ENCODE measurements around the gene BLTP3A. TPM values are rescaled to one million over a fixed set of nuclear protein-coding genes. Genes with fewer than 3 reads are reported as not detected.
"Not testable (repeated sequence)": the region's sequence is repeated elsewhere in the genome, so short reads cannot be mapped to it uniquely, and the experiment has no call there.

The BLTP3A gene, protein sequence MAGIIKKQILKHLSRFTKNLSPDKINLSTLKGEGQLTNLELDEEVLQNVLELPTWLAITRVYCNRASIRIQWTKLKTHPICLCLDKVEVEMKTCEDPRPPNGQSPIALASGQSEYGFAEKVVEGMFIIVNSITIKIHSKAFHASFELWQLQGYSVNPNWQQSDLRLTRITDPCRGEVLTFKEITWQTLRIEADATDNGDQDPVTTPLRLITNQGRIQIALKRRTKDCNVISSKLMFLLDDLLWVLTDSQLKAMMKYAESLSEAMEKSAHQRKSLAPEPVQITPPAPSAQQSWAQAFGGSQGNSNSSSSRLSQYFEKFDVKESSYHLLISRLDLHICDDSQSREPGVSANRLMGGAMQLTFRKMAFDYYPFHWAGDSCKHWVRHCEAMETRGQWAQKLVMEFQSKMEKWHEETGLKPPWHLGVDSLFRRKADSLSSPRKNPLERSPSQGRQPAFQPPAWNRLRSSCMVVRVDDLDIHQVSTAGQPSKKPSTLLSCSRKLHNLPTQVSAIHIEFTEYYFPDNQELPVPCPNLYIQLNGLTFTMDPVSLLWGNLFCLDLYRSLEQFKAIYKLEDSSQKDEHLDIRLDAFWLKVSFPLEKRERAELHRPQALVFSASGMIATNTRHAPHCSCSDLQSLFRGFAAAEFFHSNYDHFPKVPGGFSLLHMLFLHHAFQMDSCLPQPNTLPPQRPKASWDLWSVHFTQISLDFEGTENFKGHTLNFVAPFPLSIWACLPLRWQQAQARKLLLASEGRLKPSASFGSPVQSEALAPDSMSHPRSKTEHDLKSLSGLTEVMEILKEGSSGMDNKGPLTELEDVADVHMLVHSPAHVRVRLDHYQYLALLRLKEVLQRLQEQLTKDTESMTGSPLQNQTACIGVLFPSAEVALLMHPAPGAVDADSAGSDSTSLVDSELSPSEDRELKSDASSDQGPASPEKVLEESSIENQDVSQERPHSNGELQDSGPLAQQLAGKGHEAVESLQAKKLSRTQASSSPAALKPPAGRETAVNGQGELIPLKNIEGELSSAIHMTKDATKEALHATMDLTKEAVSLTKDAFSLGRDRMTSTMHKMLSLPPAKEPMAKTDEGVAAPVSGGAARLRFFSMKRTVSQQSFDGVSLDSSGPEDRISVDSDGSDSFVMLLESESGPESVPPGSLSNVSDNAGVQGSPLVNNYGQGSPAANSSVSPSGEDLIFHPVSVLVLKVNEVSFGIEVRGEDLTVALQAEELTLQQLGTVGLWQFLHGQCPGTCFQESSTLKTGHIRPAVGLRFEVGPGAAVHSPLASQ (N-terminal part only)
- total RNA-seq (10 to 100 TPM; 10.7 to 12.9 (median 11.9) TPM), polyA plus RNA-seq (1 to 10 TPM in 1 of 2 donors, under 1 TPM in 1; 0.72 to 1.2 TPM), total RNA-seq (47.5 reads per million, percentile 70 among the genes with 10 or more reads in this experiment)

GRCh38 chr6:34791701-34792604 lies at the start of gene BLTP3A:
Gene BLTP3A (plus strand): TSS chr6:34792083. CDS start chr6:34792251, 168 bp downstream.
- ChIA-PET CTCF (interaction anchor here (0.6 to 1.6 kb wide), 7 partner anchors 14 to 1698 kb away, joined by 3 to 6 read pairs (median 3); partner anchors contain the start of genes ANKS1A and SNRPC), POLR2A (interaction anchor here (0.6 to 2.8 kb wide), 16 partner anchors 9 to 1819 kb away, joined by 3 to 27 read pairs (median 5); partner anchors contain the start of genes ANKS1A, ILRUN, RPS10 and SNRPC)
- Histone ChIP-seq H3K4me3 (ENCODE audit: low read length) (peak within 1 kb of the TSS; percentile 100), H3K36me3 (ENCODE audit: control insufficient read depth in 2 of 3, insufficient read depth in 3 of 3, low read length in 3 of 3) (peaks cover 0 to 9% (median 0%) of the 10 kb centered on the region in 3 experiments), H3K27ac (ENCODE audit: low read depth, low read length) (peak within 1 kb of the TSS; percentile 79), H3K9me3 (ENCODE audit: control insufficient read depth in 2 of 3, low read length in 3 of 3) (no peaks in the 10 kb centered on the region), H3K4me1 (ENCODE audit: control insufficient read depth in 2 of 2, insufficient read depth in 2 of 2, low read length in 2 of 2) (peaks cover 8 to 15% of the 10 kb centered on the region in 2 donors), H3K27me3 (ENCODE audit: control insufficient read depth in 2 of 2, insufficient read depth in 2 of 2, low read length in 2 of 2) (no peaks in the 10 kb centered on the region)
- H3K9me3 Mint-ChIP-seq = peaks cover 0 to 2% (median 0%) of the 10 kb centered on the region in 11 donors
- intact Hi-C loops (cut with micrococcal nuclease) = loop anchor here (1.0 to 2.0 kb wide), 5 partner anchors 35 to 555 kb away; partner anchors contain the start of genes SNRPC (in 2 of the 2), TAF11 (in 2 of the 2), ANKS1A (in 1 of the 2) and HMGA1 (in 1 of the 2)
- peak within 1 kb of the TSS; percentile 92 to 100 (median 98) for H3K4me3 Mint-ChIP-seq
- DNase-seq = peak; percentile 60 to 85 (median 73)
- peaks cover 24 to 38% (median 30%) of the 10 kb centered on the region in 7 donors for H3K4me1 Mint-ChIP-seq
- no peaks in the 10 kb centered on the region for H3K27me3 Mint-ChIP-seq
- H3K36me3 Mint-ChIP-seq = peaks cover 0 to 5% (median 0%) of the 10 kb centered on the region in 5 donors
- peak within 1 kb of the TSS; percentile 88 to 97 (median 96) for H3K27ac Mint-ChIP-seq
- ATAC-seq = peak; percentile 97

GRCh38 chr6:34742094-34742493 lies 49.8 kb upstream of the BLTP3A start:
- Histone ChIP-seq H3K36me3 (ENCODE audit: control insufficient read depth in 2 of 3, insufficient read depth in 3 of 3, low read length in 3 of 3) (no peaks in the 10 kb centered on the region), H3K27me3 (ENCODE audit: control insufficient read depth in 2 of 2, insufficient read depth in 2 of 2, low read length in 2 of 2) (no peaks in the 10 kb centered on the region), H3K9me3 (ENCODE audit: control insufficient read depth in 2 of 3, low read length in 3 of 3) (no peaks in the 10 kb centered on the region), H3K4me1 (ENCODE audit: control insufficient read depth in 2 of 2, insufficient read depth in 2 of 2, low read length in 2 of 2) (no peaks in the 10 kb centered on the region), H3K27ac (ENCODE audit: low read depth, low read length) (no peak overlapping the region), H3K4me3 (ENCODE audit: low read length) (no peak overlapping the region)
- peaks cover 0 to 2% (median 0%) of the 10 kb centered on the region in 11 donors for H3K9me3 Mint-ChIP-seq
- DNase-seq (no peak), ATAC-seq (no peak)
- H3K4me1 Mint-ChIP-seq = no peaks in the 10 kb centered on the region
- H3K36me3 Mint-ChIP-seq = no peaks in the 10 kb centered on the region
- H3K27ac Mint-ChIP-seq = no peak overlapping the region
- CTCF ChIA-PET = interaction anchor here (0.6 to 0.7 kb wide), 2 partner anchors 8 to 29 kb away, joined by 7 to 10 read pairs; no protein-coding TSS in a partner anchor
- no peak overlapping the region for H3K4me3 Mint-ChIP-seq
- no peaks in the 10 kb centered on the region for H3K27me3 Mint-ChIP-seq
- intact Hi-C loops (cut with micrococcal nuclease) = no loop called here
- POLR2A ChIA-PET = no interaction called here

DNA sequence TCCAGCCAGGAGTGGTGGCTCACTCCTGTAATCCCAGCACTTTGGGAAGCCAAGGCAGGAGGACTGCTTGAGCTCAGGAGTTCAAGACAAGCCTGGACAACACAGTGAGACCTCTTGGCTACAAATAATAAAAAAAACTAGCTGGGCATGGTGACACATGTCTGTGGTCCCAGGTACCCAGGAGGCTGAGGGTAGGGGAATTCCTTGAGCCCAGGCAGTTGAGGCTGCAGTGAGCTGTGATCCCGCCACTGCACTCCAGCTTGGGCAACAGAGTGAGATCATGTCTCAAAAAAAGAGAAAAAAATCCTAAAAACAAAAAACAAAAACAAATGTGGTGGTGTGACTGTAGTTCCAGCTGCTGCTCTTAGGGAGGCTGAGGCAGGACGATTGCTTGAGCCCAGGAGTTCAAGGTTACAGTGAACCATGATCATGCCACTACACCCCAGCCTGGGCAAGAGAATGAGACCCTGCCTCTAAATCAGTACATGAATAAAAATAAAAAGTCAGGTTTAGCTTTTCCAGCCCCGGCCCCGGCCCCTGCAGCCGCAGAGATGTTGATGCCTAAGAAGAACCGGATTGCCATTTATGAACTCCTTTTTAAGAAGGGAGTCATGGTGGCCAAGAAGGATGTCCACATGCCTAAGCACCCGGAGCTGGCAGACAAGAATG lies 48.1 kb upstream of the BLTP3A start:
- Histone ChIP-seq H3K9me3 (ENCODE audit: control insufficient read depth in 2 of 3, low read length in 3 of 3) (no peaks in the 10 kb centered on the region), H3K27me3 (ENCODE audit: control insufficient read depth in 2 of 2, insufficient read depth in 2 of 2, low read length in 2 of 2) (no peaks in the 10 kb centered on the region), H3K36me3 (ENCODE audit: control insufficient read depth in 2 of 3, insufficient read depth in 3 of 3, low read length in 3 of 3) (no peaks in the 10 kb centered on the region), H3K27ac (ENCODE audit: low read depth, low read length) (no peak overlapping the region), H3K4me1 (ENCODE audit: control insufficient read depth in 2 of 2, insufficient read depth in 2 of 2, low read length in 2 of 2) (no peaks in the 10 kb centered on the region), H3K4me3 (ENCODE audit: low read length) (no peak overlapping the region)
- intact Hi-C loops (cut with micrococcal nuclease) = no loop called here
- no peaks in the 10 kb centered on the region for H3K36me3 Mint-ChIP-seq
- ATAC-seq (no peak), DNase-seq (no peak)
- no peaks in the 10 kb centered on the region for H3K4me1 Mint-ChIP-seq
- ChIA-PET CTCF (no interaction called here), POLR2A (no interaction called here)
- no peaks in the 10 kb centered on the region for H3K9me3 Mint-ChIP-seq
- H3K27me3 Mint-ChIP-seq = no peaks in the 10 kb centered on the region
- no peak overlapping the region for H3K4me3 Mint-ChIP-seq
- H3K27ac Mint-ChIP-seq = no peak overlapping the region

DNA sequence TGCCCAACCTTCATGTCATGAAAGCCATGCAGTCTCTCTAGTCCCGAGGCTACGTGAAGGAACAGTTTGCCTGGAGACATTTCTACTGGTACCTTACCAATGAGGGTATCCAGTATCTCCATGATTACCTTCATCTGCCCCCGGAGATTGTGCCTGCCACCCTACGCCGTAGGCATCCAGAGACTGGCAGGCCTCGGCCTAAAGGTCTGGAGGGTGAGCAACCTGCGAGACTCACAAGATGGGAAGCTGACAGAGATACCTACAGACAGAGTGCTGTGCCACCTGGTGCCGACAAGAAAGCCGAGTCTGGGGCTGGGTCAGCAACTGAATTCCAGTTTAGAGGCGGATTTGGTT lies 47.6 kb upstream of the BLTP3A start:
- POLR2A ChIA-PET; H3K27ac Mint-ChIP-seq; H3K4me3 ChIP-seq (ENCODE audit: low read length); H3K36me3 Mint-ChIP-seq; H3K4me1 ChIP-seq (ENCODE audit: control insufficient read depth in 2 of 2, insufficient read depth in 2 of 2, low read length in 2 of 2); DNase-seq; H3K4me3 Mint-ChIP-seq; ATAC-seq; H3K9me3 Mint-ChIP-seq; H3K36me3 ChIP-seq (ENCODE audit: control insufficient read depth in 2 of 3, insufficient read depth in 3 of 3, low read length in 3 of 3); H3K9me3 ChIP-seq (ENCODE audit: control insufficient read depth in 2 of 3, low read length in 3 of 3); H3K4me1 Mint-ChIP-seq; CTCF ChIA-PET; H3K27me3 ChIP-seq (ENCODE audit: control insufficient read depth in 2 of 2, insufficient read depth in 2 of 2, low read length in 2 of 2); H3K27ac ChIP-seq (ENCODE audit: low read depth, low read length); H3K27me3 Mint-ChIP-seq; intact Hi-C loops (cut with micrococcal nuclease): not testable (repeated sequence)

GRCh38 chr6:34745277-34746103 lies 46.4 kb upstream of the BLTP3A start:
- intact Hi-C loops (cut with micrococcal nuclease) = no loop called here
- Mint-ChIP-seq H3K4me1 (no peaks in the 10 kb centered on the region), H3K9me3 (no peaks in the 10 kb centered on the region), H3K36me3 (no peaks in the 10 kb centered on the region), H3K4me3 (no peak overlapping the region), H3K27me3 (no peaks in the 10 kb centered on the region), H3K27ac (peak overlapping the region in 1 of 9 donors; percentile 19)
- Histone ChIP-seq H3K27ac (ENCODE audit: low read depth, low read length) (no peak overlapping the region), H3K4me3 (ENCODE audit: low read length) (no peak overlapping the region), H3K4me1 (ENCODE audit: control insufficient read depth in 2 of 2, insufficient read depth in 2 of 2, low read length in 2 of 2) (no peaks in the 10 kb centered on the region), H3K36me3 (ENCODE audit: control insufficient read depth in 2 of 3, insufficient read depth in 3 of 3, low read length in 3 of 3) (no peaks in the 10 kb centered on the region), H3K9me3 (ENCODE audit: control insufficient read depth in 2 of 3, low read length in 3 of 3) (no peaks in the 10 kb centered on the region), H3K27me3 (ENCODE audit: control insufficient read depth in 2 of 2, insufficient read depth in 2 of 2, low read length in 2 of 2) (no peaks in the 10 kb centered on the region)
- DNase-seq (no peak), ATAC-seq (no peak)
- ChIA-PET CTCF (interaction anchor here (0.8 kb wide), 1 partner anchor 70 kb away, joined by 3 read pairs; no protein-coding TSS in a partner anchor), POLR2A (interaction anchor here (1.4 kb wide), 1 partner anchor 11 kb away, joined by 3 read pairs; no protein-coding TSS in a partner anchor)

Measured in naive thymus-derived CD4-positive, alpha-beta T cell (primary cell).